ENCODE data around the gene RAB13.

The RAB13 gene

DNA sequence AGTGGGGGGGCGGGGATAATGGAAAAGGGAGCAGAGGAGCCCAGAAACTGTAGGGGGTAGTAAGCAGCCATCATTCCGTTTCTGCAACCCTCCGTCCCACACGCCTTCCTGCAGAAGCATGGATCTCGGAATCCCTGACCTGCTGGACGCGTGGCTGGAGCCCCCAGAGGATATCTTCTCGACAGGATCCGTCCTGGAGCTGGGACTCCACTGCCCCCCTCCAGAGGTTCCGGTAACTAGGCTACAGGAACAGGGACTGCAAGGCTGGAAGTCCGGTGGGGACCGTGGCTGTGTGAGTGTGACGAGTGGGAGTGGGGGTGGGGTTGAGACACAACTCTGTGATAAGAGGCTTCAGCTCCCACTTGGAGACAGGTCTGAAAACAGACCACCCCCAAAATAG is 17.7 kb downstream of the RAB13 start:
- no peak for TF ChIP-seq ZNF274 (IDR thresholded peaks at IDR 0.05; ENCODE audit: low read depth, low read length)
- peak overlapping the region; percentile 70 for H3K4me3 ChIP-seq (ENCODE audit: low read length)

DNA sequence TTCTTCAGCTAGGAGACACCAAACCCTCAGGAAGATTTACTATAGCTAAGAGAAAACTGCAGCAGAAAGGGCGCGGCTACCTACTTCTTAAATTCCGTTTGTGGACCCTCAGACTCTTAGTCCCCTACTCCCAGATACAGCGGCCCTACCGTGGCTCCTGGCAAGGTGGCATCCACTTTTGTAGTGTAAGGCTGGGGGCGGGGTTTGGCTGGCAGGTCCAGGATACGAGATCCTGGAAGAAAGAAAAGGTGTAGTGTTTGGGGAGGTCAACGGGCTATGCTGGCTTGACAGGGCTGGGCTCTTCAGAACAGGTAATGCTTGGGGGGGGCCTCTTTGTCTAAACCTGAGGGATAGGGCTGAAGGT is 18.2 kb downstream of the RAB13 start:
- no peak for TF ChIP-seq ZNF274 (IDR thresholded peaks at IDR 0.05; ENCODE audit: low read depth, low read length)

DNA sequence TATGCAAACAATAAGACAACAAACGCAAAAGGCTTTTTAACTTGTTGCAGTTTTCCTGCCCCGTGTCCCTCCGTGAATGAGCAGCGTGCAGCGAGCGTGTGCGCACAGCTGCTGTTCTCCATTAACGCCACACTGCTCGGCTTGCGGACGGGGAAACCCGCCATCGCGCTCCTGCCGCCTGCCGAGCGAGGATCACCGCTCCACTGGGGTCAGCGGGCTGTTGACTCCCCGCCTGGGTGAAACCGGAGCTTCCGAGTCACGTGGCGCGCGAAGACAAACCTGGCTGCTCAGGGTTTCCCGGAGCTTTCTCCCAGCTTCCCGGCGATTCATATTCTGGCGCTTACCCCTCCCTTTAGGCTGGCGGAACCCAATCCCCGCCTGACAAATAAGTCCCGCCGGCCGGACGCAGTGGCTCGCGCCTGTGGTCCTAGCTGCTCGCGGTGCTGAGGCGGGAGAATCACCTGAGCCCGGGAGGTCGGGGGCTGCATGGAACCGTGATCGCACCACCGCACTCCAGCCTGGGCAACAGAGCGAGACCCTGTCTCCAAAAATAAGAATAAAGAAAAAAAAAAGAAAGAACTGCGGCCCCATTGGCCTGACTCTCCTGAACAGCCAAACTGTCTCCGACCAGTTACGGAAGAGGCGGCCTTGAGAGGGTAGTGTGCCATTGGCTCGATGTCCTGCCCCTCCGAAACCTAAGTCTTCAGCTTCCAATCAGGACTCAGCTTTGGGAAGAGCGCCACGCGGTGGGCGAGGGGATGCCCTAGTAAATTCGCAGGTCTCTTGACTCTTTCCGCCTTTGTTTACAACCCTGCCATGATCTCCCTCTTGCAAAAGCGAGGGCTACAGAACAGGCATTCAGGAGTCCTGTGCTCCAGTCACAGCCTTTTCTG is 18.8 kb downstream of the RAB13 start, which contains the start of gene CREB3L4:
Gene CREB3L4, plus strand, starts transcription at position 796 of the 893 bp plus-strand sequence. CDS start 624 bp downstream, outside the sequence.
- peak within 1 kb of the TSS; percentile 70 for H3K4me3 ChIP-seq (ENCODE audit: low read length)
- TF ChIP-seq ZNF274 (IDR thresholded peaks at IDR 0.05; ENCODE audit: low read depth, low read length) = no peak

More for the DNA sequence above, 18.2 kb downstream of the RAB13 start:
- peak overlapping the region; percentile 70 for H3K4me3 ChIP-seq (ENCODE audit: low read length)

DNA sequence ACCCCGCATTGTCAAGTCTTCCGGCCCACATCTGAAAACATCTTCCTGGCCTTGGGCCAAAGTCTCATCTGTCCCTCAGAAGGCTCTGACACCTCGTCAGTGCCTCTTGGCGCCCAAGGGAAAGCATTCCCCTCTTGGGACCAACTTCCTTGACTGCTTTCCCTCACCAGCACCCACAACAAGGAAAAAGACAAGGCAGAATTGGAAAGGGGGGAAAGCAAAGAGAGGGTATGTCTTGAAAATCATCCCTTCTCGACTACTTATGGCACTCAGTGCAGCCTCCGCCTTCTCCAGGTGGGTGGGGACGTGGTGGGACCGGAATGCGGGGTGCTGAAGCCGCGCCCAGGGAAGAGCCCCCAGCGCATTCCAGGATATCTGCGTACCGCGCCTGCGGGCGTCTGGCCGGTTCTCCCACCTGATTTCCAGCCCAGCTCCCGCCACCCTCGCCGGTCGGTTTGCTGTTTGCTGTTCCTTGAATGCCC is 22.2 kb downstream of the RAB13 start:
- H3K4me3 ChIP-seq (ENCODE audit: low read length) = peak overlapping the region; percentile 90
- TF ChIP-seq ZNF274 (IDR thresholded peaks at IDR 0.05; ENCODE audit: low read depth, low read length) = no peak

DNA sequence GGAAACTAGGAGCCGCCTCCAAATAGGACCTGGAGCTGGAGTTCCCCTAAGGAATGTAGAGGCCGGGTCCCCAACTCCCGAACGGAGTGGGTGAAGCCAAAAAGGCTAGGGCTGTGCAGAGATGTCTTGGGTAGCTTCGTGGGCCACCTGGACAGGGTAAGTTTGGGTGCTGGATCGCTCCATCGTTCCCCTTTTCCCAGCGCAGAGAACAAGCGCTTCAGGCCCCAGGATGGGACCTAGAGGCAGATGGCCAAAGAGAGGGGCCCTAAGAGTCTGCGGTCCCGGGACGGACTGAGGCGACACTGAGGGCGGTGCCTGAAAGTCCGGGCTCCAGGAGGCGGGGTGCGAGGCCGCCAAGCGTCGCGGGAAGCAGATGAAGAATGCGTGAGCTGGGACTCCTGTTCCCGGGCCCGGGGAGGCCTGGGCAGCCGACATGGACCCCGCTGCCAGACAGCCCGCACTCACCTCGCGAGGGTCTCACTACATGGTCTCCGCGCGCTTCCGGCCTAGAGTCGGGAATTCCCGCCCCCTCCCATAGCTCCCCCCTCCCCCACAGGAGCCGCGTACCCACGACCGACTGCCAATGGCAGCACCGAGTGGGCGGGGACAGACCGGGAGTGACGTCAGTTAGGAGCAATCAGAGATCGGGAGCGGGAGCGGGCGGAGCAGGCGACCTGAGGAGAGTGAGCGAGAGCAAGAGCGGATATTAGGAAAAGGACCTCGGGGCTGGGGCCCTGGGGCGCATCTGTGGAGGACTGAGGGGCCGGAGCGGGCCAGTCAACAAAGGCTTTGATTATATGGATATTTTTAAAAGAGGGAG is 22.9 kb downstream of the RAB13 start, which contains the start of gene SLC39A1:
Gene SLC39A1, minus strand, starts transcription at position 508 of the 820 bp plus-strand sequence. CDS start 822 bp downstream, outside the sequence.
- no peak for TF ChIP-seq ZNF274 (IDR thresholded peaks at IDR 0.05; ENCODE audit: low read depth, low read length)
- peak within 1 kb of the TSS; percentile 90 for H3K4me3 ChIP-seq (ENCODE audit: low read length)

DNA sequence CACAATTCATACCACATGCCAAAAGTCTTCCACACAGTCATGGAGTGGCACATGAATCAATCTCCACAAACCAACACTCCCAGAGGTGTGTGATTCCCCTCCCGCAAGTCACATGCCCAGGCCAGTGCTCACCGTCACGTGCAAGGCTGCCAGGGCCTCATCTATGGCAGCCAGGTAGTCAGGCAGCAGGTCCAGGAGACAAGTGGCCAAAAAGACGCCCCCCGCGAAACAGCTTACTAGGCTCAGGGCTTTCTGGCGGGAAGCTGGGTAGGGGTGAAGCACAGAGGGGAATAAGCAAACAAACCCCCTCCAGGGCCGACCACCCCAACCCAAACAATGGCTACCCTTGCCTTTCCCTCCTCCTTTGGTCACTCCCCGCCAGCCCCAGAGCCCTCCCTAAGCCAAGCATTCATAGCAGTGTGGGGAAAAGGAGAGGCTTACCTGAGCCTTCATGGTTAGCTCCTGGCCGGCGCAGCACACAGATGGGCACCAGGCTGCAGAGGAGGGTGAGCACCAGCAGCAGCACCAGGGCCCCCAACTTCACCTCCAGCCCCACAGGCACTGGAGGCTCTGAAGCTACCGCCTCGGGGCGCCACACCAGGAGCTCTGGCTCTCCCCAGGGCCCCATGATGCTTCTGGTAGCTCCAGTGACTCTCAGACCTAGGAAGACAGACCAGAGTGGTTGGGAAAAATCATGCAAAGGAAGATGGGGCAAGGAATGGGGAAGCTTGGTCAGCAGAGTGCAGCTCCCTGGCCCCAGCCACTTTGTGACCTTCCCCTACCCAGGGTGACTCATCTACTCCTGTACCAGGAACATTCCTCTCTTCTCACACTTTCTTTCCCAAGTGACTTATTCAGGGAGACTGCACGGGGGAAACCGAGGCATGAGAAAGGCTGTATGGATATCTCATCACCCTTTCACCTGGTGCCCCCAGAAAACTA is 23.8 kb downstream of the RAB13 start:
- peak overlapping the region; percentile 90 for H3K4me3 ChIP-seq (ENCODE audit: low read length)
- no peak for TF ChIP-seq ZNF274 (IDR thresholded peaks at IDR 0.05; ENCODE audit: low read depth, low read length)

DNA sequence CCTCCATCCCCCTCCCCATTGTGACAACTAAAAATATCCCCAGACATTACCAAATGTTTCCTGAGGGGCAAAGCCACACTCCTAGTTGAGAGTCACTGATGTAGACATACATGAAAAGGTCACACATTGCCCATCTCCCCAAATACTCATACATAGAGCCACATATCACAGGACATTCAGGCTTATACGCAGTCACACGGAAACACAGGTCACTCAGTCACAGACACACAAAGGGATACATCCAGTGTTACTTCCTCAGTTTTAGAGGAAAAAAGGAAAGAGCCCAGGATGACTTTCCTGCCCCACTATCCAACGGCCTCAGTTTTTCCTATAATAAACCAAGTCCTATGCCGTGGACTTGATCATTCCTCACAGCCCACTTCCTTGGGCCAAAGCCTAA is 24.7 kb downstream of the RAB13 start:
- peak overlapping the region; percentile 90; the same call in 1 of the 2 replicates for H3K4me3 ChIP-seq (ENCODE audit: low read length)
- TF ChIP-seq ZNF274 (IDR thresholded peaks at IDR 0.05; ENCODE audit: low read depth, low read length) = no peak

DNA sequence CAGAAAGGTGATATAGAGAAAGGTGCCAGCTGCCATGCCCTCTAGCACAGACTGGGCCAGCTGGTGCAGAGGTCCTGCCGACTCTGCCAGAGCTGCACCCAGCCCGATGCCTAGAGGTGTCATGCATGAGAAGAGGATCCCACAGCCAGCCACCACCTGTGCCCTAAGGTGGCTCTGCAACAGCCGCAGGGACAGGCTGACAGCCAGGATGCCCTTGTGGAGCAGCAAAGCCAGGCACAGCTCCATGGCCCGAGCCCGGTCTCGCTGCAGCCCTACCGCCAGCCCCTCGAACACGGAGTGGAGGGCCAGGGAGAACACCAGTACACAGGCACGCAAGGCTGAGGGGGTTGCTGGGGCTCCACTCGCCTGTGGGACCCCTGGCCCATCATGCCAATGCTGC is 25.9 kb downstream of the RAB13 start:
- no peak for TF ChIP-seq ZNF274 (IDR thresholded peaks at IDR 0.05; ENCODE audit: low read depth, low read length)
- no peak overlapping the region for H3K4me3 ChIP-seq (ENCODE audit: low read length)

DNA sequence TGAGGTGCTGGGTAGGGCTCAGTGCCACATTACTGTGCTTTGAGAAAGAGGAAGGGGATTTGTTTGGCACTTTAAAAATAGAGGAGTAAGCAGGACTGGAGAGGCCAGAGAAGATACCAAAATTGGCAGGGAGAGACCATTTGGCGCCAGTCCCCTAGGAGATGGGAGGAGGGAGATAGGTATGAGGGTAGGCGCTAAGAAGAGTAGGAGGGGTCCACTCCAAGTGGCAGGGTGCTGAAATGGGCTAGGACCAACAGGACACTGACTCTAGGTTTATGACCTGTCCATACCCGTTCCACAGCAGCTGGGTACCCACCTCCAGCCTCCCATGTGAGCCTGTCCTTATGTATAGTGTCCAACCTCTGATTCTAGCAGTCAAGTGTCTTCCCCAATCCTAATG is 26.7 kb downstream of the RAB13 start:
- TF ChIP-seq ZNF274 (IDR thresholded peaks at IDR 0.05; ENCODE audit: low read depth, low read length) = no peak
- H3K4me3 ChIP-seq (ENCODE audit: low read length) = no peak overlapping the region

DNA sequence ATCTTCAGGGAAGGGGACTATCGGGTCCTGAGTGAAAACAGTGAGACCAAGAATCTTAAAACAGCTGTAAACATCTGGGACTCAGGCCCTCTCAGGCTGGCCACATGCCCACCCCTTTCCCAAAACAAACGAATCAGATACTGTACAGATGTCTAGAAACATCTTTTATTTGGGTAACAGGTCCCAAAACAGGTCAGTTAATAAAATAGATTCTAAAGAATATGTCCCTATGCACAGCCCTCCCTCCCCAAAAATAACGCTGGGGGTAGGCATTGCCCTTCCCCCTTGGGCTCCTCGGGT is 27.2 kb downstream of the RAB13 start:
- TF ChIP-seq ZNF274 (IDR thresholded peaks at IDR 0.05; ENCODE audit: low read depth, low read length) = no peak
- H3K4me3 ChIP-seq (ENCODE audit: low read length) = no peak overlapping the region

DNA sequence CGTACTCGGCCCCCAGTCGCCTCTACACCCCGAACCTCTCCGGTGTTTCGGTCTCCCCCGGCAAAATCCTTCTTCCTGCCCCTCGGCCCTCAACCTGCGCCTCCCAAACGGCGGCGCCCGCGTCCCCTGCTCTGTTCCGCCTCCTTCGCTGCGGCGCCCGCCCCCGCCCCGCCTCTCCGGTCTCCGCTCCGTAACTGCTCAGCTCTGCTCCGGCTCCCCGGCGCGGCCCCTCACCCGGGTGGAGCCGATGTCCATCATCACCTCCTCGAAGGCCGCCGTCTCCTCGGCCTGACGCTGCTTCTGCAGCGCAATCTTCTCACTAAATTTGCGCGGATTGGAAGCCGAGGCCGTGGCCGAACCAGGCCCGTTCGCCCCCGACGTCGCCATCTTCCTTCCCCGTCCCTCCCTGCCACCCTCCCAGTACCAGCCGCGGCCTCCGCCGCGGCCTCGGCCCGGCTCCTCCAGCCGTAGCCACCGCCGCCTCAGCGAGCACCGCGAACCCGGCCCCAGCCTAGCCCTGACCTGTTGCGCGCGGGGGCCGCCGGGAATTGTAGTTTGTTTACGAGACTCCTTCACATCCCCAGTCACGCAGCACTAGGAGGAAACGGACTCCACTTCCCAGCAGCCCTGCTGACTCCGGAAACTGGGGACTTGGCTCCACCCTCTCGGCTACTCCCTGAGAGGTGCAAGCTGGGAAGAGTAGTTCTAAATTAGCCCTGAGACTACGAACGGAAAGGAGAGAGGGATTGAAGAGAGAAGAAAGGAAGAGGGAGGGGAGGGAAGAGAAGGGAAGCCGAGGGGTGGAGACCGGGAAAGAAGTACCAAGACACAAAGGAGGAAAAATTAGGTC is 27.8 kb downstream of the RAB13 start, which contains the start of gene CRTC2:
Gene CRTC2, minus strand, starts transcription at position 502 of the 850 bp plus-strand sequence. Its CDS starts 115 bp downstream, at position 387.
- H3K4me3 ChIP-seq (ENCODE audit: low read length) = peak within 1 kb of the TSS; percentile 82
- TF ChIP-seq ZNF274 (IDR thresholded peaks at IDR 0.05; ENCODE audit: low read depth, low read length) = no peak

DNA sequence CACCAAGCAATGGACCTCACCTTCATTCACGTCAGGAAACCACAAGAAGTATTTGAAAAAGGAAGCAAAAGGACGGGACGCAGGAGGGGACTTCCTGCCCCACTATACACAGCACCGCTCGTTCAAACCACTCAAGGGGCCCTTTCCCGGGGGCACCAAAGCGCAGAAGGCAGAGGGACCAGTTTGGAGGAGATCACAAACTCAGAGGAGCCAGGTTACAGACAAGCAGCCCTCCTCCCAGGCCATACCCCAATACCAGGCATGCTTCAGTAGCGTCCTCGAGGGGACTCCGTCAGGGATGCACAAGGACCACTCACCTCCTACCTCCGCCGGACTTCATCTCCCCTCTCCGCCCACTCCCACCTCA is 28.4 kb downstream of the RAB13 start:
- H3K4me3 ChIP-seq (ENCODE audit: low read length) = peak overlapping the region; percentile 82
- TF ChIP-seq ZNF274 (IDR thresholded peaks at IDR 0.05; ENCODE audit: low read depth, low read length) = no peak

All from GM08714 (cell line).